K562 (cell line): ENCODE data around the gene AK5. TPM values are rescaled to one million over a fixed set of nuclear protein-coding genes. Genes with fewer than 3 reads are reported as not detected.
A peak's percentile ranks its signal among the peaks of the same experiment; 100 is the strongest.

Experiments
- ATAC-seq: fragments of 200-7000 bp; cut with Tn5 transposase; 3 replicates; pipeline ENCODE4 v1.9.1; 2020; ENCODE audit warnings: moderate library complexity
- BruUV-seq: library from RNA; stranded (reverse); fragments of 400-500 nt; replicated peaks from 2 replicates; lab custom pipeline; 2021; lab: Mats Ljungman, UMichigan
- CTCF ChIA-PET: fragments of 300-600 bp; formaldehyde crosslinking; extraction: SDS; loops from one replicate; lab custom pipeline; 2021; ENCODE audit warnings: low intra/inter-chr PET ratio; lab: Yijun Ruan, JAX
- POLR2A ChIA-PET: fragments of 300-600, 350-650 bp; sonication (Branson Sonifier 250); formaldehyde crosslinking; extraction: SDS; loops from one replicate; lab custom pipeline; 2021; ENCODE audit warnings: antibody characterized with exemption, inconsistent platforms; lab: Yijun Ruan, JAX
- DNase-seq, 4 experiments: peaks; one replicate each; pipeline versions ENCODE4 v3.0.0 to v3.0.0-alpha.2; 2011 to 2018; ENCODE audit warnings: low spot score in 3 of 4, mixed read lengths in 3 of 4; ENCODE audit errors: extremely low read depth in 1 of 4
- FAIRE-seq: peaks from 2 replicates; lab custom pipeline; 2011; peaks lifted over from hg19 to GRCh38; lab: Jason Lieb, UNC
- H2AFZ ChIP-seq: 2 replicates; pipeline ENCODE4 v1.6.0; 2011; ENCODE audit warnings: low read depth, low read length, control low read depth, inconsistent platforms
- H3K27ac ChIP-seq: fragments of 200-600 bp; 3 replicates; pipeline ENCODE4 v1.8.0; 2011; ENCODE audit warnings: low read depth, mild to moderate bottlenecking, control low read depth, inconsistent platforms, low read length, moderate library complexity, mixed read lengths; ENCODE audit errors: extremely low read depth
- H3K27me3 ChIP-seq, 2 experiments: fragments of 300-600 bp in 1 of 2; 2 replicates in 1 of 2; 3 replicates in 1 of 2; pipeline versions ENCODE4 v1.6.0 to v1.8.0; 2011; ENCODE audit warnings: inconsistent platforms in 2 of 2, low read length in 2 of 2, mild to moderate bottlenecking in 1 of 2, mixed read lengths in 1 of 2, moderate library complexity in 1 of 2; ENCODE audit not compliant: control insufficient read depth in 2 of 2, insufficient read depth in 2 of 2
- H3K36me3 ChIP-seq: fragments of 300-600 bp; 3 replicates; pipeline ENCODE4 v1.8.0; 2011; ENCODE audit warnings: mild to moderate bottlenecking, low read length, inconsistent platforms; ENCODE audit not compliant: control insufficient read depth, insufficient read depth
- H3K4me1 ChIP-seq, 2 experiments: fragments of 200-600 bp in 1 of 2; replicated peaks in 1 of 2; 2 replicates in 1 of 2; 3 replicates in 1 of 2; pipeline versions ENCODE4 v1.5.1 to v1.8.0; 2011; ENCODE audit warnings: inconsistent platforms in 2 of 2, low read length in 2 of 2, mild to moderate bottlenecking in 1 of 2, mixed read lengths in 1 of 2, moderate library complexity in 1 of 2; ENCODE audit not compliant: control insufficient read depth in 2 of 2, insufficient read depth in 2 of 2
- H3K4me2 ChIP-seq: 2 replicates; pipeline ENCODE4 v1.6.1; 2011; ENCODE audit warnings: low read length, control low read depth, inconsistent platforms, mixed read lengths; ENCODE audit not compliant: insufficient read depth
- H3K4me3 ChIP-seq: fragments of 200-600 bp; sonication (generic), shearing (Covaris generic); 2 replicates; pipeline ENCODE4 v1.5.1; 2016; ENCODE audit warnings: control low read depth, inconsistent platforms
- H3K79me2 ChIP-seq: fragments of 200-600 bp; 3 replicates; pipeline ENCODE4 v1.8.0; 2011; ENCODE audit warnings: low read length, inconsistent platforms; ENCODE audit not compliant: control insufficient read depth, insufficient read depth
- H3K9ac ChIP-seq, 2 experiments: 2 replicates each; pipeline versions ENCODE4 v1.6.0 to v1.6.1; 2011; ENCODE audit warnings: low read depth in 2 of 2, low read length in 2 of 2, control low read depth in 1 of 2, inconsistent platforms in 1 of 2, mild to moderate bottlenecking in 1 of 2, mixed read lengths in 1 of 2; ENCODE audit not compliant: insufficient read depth in 1 of 2
- H3K9me1 ChIP-seq: one replicate; pipeline ENCODE4 v1.6.0; 2011; ENCODE audit warnings: inconsistent platforms, mild to moderate bottlenecking, low read length, moderate library complexity; ENCODE audit not compliant: control insufficient read depth, insufficient read depth
- H3K9me3 ChIP-seq: replicated peaks from 2 replicates; pipeline ENCODE4 v1.5.1; 2011; ENCODE audit warnings: low read depth, low read length, inconsistent platforms; ENCODE audit not compliant: control insufficient read depth, insufficient read depth
- H4K20me1 ChIP-seq: replicated peaks from 2 replicates; pipeline ENCODE4 v1.6.1; 2011; ENCODE audit warnings: low read length, inconsistent platforms, mixed read lengths; ENCODE audit not compliant: control insufficient read depth, insufficient read depth
- ARNT ChIP-seq, 2 experiments: fragments of 450-650 bp; IDR thresholded peaks; 2 replicates each; pipeline ENCODE4 v1.6.1; 2016; ENCODE audit warnings: mild to moderate bottlenecking in 1 of 2
- BMI1 ChIP-seq: fragments of 150-350 bp; IDR thresholded peaks from 2 replicates; pipeline ENCODE4 v1.6.1; 2014; ENCODE audit warnings: low read length
- CBFA2T3 ChIP-seq: fragments of 450-650 bp; IDR thresholded peaks from 2 replicates; pipeline ENCODE4 v1.6.1; 2017
- CHD4 ChIP-seq: fragments of 200-600 bp; sonication (generic); IDR thresholded peaks from 3 replicates; pipeline ENCODE4 v1.6.1; 2012; ENCODE audit warnings: low read depth, mild to moderate bottlenecking, mixed read lengths, low read length, inconsistent platforms; ENCODE audit not compliant: insufficient read depth, insufficient replicate concordance, poor library complexity, severe bottlenecking
- ELK3 ChIP-seq: fragments of 450-650 bp; formaldehyde crosslinking; IDR thresholded peaks from 2 replicates; pipeline ENCODE4 v1.4.0; 2020; ENCODE audit warnings: mild to moderate bottlenecking
- ERF ChIP-seq: fragments of 450-650 bp; formaldehyde crosslinking; IDR thresholded peaks from 2 replicates; pipeline ENCODE4 v1.4.0; 2020; ENCODE audit warnings: mild to moderate bottlenecking, mixed read lengths
- EWSR1 ChIP-seq: fragments of 450-650 bp; IDR thresholded peaks from 2 replicates; pipeline ENCODE4 v1.6.1; 2018; ENCODE audit warnings: borderline replicate concordance, mild to moderate bottlenecking, low read depth, moderate library complexity; ENCODE audit not compliant: partially characterized antibody
- FOSL1 ChIP-seq: fragments of 200-800 bp; sonication (Bioruptor generic); conservative IDR thresholded peaks from 2 replicates; pipeline ENCODE4 v1.6.1; 2016; ENCODE audit warnings: missing genetic modification characterization, missing compliant biosample characterization
- FOXM1 ChIP-seq, 2 experiments: fragments of 450-650 bp in 1 of 2; sonication (generic) in 1 of 2; formaldehyde crosslinking in 1 of 2; IDR thresholded peaks; 2 replicates each; pipeline versions ENCODE4 v1.6.1 to v1.9.0; 2017 to 2022; ENCODE audit warnings: low read depth in 2 of 2, mild to moderate bottlenecking in 2 of 2, missing genetic modification reagents in 1 of 2, moderate library complexity in 1 of 2
- JUND ChIP-seq, 2 experiments: IDR thresholded peaks; 2 replicates in 1 of 2; 3 replicates in 1 of 2; pipeline ENCODE4 v1.6.1; 2011; ENCODE audit warnings: borderline replicate concordance in 2 of 2, low read depth in 2 of 2, low read length in 2 of 2, improper control_type of control experiment in 1 of 2, missing biosample characterization in 1 of 2, missing genetic modification characterization in 1 of 2, missing genetic modification reagents in 1 of 2
- LARP7 ChIP-seq: fragments of 450-650 bp; IDR thresholded peaks from 2 replicates; pipeline ENCODE4 v1.6.1; 2016
- NFIX ChIP-seq: fragments of 250-450 bp; sonication (Bioruptor Pico); IDR thresholded peaks from 2 replicates; pipeline ENCODE4 v1.4.0; 2020; ENCODE audit warnings: low read depth, mild to moderate bottlenecking, moderate library complexity
- NR2F6 ChIP-seq: fragments of 450-650 bp; formaldehyde crosslinking; IDR thresholded peaks from 2 replicates; pipeline ENCODE4 v1.4.0; 2020; ENCODE audit warnings: mild to moderate bottlenecking
- PHB ChIP-seq: fragments of 250-450 bp; sonication (Bioruptor Pico); IDR thresholded peaks from 2 replicates; pipeline ENCODE4 v1.5.0; 2021
- TAF15 ChIP-seq: fragments of 200-400 bp; formaldehyde crosslinking; IDR thresholded peaks from 2 replicates; pipeline ENCODE4 v1.6.1; 2017; ENCODE audit warnings: mild to moderate bottlenecking, low read depth, low read length, moderate library complexity
- ZBTB1 ChIP-seq: sonication (generic); formaldehyde crosslinking; IDR thresholded peaks from 2 replicates; pipeline ENCODE4 v1.8.1; 2023; ENCODE audit warnings: missing genetic modification reagents, low read depth, mild to moderate bottlenecking, borderline replicate concordance
- ZBTB17 ChIP-seq: fragments of 450-650 bp; formaldehyde crosslinking; IDR thresholded peaks from 2 replicates; pipeline ENCODE4 v1.4.0; 2020; ENCODE audit warnings: mild to moderate bottlenecking
- ZNF57 ChIP-seq: fragments of 450-650 bp; formaldehyde crosslinking; IDR thresholded peaks from 2 replicates; pipeline ENCODE4 v1.4.0; 2020; ENCODE audit warnings: mild to moderate bottlenecking, moderate library complexity
- ZNF699 ChIP-seq: fragments of 250-450 bp; sonication (Bioruptor Pico); IDR thresholded peaks from 2 replicates; pipeline ENCODE4 v1.8.0; 2021; ENCODE audit warnings: mild to moderate bottlenecking, moderate library complexity; ENCODE audit not compliant: insufficient replicate concordance
- WGBS: fragments of 100-300 bp; shearing (Covaris generic); methylation state at CpG from one replicate; pipeline ENCODE4 v1.1.6; 2016; ENCODE audit warnings: low coverage, mixed read lengths; ENCODE audit not compliant: insufficient coverage; ENCODE audit errors: missing lambda C conversion rate; 5-methylcytosine and 5-hydroxymethylcytosine counted together
- in situ Hi-C: fragments of 300-500 bp; cut with MboI; formaldehyde crosslinking; loops from 4 replicates; pipeline ENCODE4 v1.15.0; 2018; ENCODE audit warnings: inconsistent platforms, mixed read lengths
- intact Hi-C: fragments of 100-400 bp; cut with micrococcal nuclease; formaldehyde crosslinking; loops from 2 replicates; pipeline ENCODE4 v1.14.2; 2022
- polyA plus RNA-seq, 8 experiments: library from polyadenylated mRNA; depleted of rRNA in 4 of 8; stranded (reverse) in 5 of 8; unstranded in 3 of 8; fragments of >200 nt; fragmentation: Nextera tagmentation in 2 of 8; fragmentation: Illumina TruSeq in 1 of 8; extraction: Ambion mirVana in 2 of 8; extraction: Trizol in 1 of 8; gene quantifications; 2 replicates each; pipeline versions ENCODE4 v1.2.1 to v1.2.3, GENCODE V29; 2011 to 2014; ENCODE audit warnings: inconsistent platforms in 1 of 8, missing spikeins in 1 of 8
- total RNA-seq, 7 experiments: library from RNA; depleted of rRNA in 6 of 7; stranded (reverse); fragments of >200 nt in 6 of 7; fragmentation: Illumina TruSeq in 2 of 7; extraction: Trizol in 2 of 7; gene quantifications; 2 replicates each; pipeline versions ENCODE4 v1.2.1 to v1.2.3, GENCODE V29; 2011 to 2021; ENCODE audit warnings: low replicate concordance in 1 of 7
- TF ChIP-seq, protein P1 (sequence below): fragments of 450-650 bp; formaldehyde crosslinking; IDR thresholded peaks from 2 replicates; pipeline ENCODE4 v1.4.0; 2022; ENCODE audit warnings: mild to moderate bottlenecking, moderate library complexity
- TF ChIP-seq, protein P2 (sequence below), 2 experiments: fragments of 450-650 bp in 1 of 2; sonication (generic) in 1 of 2; formaldehyde crosslinking in 1 of 2; IDR thresholded peaks in 1 of 2; conservative IDR thresholded peaks in 1 of 2; 2 replicates each; pipeline versions ENCODE4 v1.6.1 to v1.8.1; 2016 to 2023; ENCODE audit warnings: mild to moderate bottlenecking in 2 of 2, moderate library complexity in 2 of 2, inconsistent platforms in 1 of 2, missing genetic modification reagents in 1 of 2

AK5 gene
- total and polyA plus RNA-seq, 9 of the 15 experiments (the other 6 are each of a cell fraction or from before 2014, with no cell fraction given): 0.06 TPM; not detected in 8

DNA sequence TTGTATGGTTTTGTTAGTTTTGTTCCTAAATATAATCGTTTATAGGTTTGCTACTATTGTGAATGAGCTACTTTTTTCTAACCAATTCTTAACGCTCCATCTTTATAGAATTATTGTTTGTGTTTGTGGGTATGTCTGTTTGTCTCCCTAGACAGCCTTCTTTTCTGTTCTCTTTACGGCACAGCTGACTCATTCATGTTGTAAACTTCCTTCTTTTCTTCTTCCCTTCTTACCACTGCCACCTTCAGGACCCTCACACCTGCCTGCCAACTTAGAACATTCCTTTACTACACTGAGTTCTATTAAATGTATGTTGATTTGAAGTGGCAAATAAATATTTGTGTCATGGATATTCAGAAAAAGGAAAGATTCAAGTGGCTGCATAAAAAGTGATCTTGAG lies 29.1 kb downstream of the AK5 start:
- H3K9me3 ChIP-seq: no peaks in the 10 kb centered on the region
- H4K20me1 ChIP-seq: no peaks in the 10 kb centered on the region
- no peaks in the 10 kb centered on the region for H3K27me3 ChIP-seq
- H2AFZ ChIP-seq: no peak overlapping the region
- intact Hi-C loops: loop anchor here (5.0 kb wide), 1 partner anchor 159 kb away; no protein-coding TSS in a partner anchor
- H3K27ac ChIP-seq: no peak overlapping the region
- H3K79me2 ChIP-seq: no peaks in the 10 kb centered on the region
- no peak overlapping the region for H3K4me2 ChIP-seq
- H3K4me3 ChIP-seq: no peak overlapping the region
- ChIA-PET POLR2A (interaction anchor here (0.6 kb wide), 1 partner anchor 214 kb away, joined by 3 read pairs; no protein-coding TSS in a partner anchor), CTCF (no interaction called here)
- in situ Hi-C loops: no loop called here
- no peak for ATAC-seq
- FAIRE-seq: no peak
- DNase-seq: no peak
- H3K36me3 ChIP-seq: no peaks in the 10 kb centered on the region
- H3K4me1 ChIP-seq: no peaks in the 10 kb centered on the region; a peak in 1 of 5 replicates
- no peaks in the 10 kb centered on the region for H3K9me1 ChIP-seq
- no TSS peak for BruUV-seq
- WGBS: 8% methylated on average over 3 of the region's 3 CpGs
- no peak overlapping the region for H3K9ac ChIP-seq
- TF ChIP-seq JUND (IDR thresholded peaks at IDR 0.05; ENCODE audit: borderline replicate concordance, low read depth, low read length) (0 out of 2 replicates have a peak, but pooled peaks have one; percentile 33), JUND (tag; IDR thresholded peaks at IDR 0.05; ENCODE audit: borderline replicate concordance, low read depth, low read length) (no peak; the same call in 2 of the 3 replicates), ZNF57 (CRISPR knock-in tag) (no peak), ZNF699 (CRISPR knock-in tag) (no peak), BMI1 (no peak), LARP7 (no peak), ARNT (IDR thresholded peaks at IDR 0.05) (no peak), CHD4 (no peak), ZBTB1 (no peak), PHB (CRISPR knock-in tag) (no peak), EWSR1 (no peak), ELK3 (CRISPR knock-in tag) (no peak), CBFA2T3 (no peak), TAF15 (no peak), NR2F6 (no peak), ERF (CRISPR knock-in tag) (no peak), NFIX (no peak), ZBTB17 (CRISPR knock-in tag) (no peak), FOSL1 (tag) (0 out of 2 replicates have a peak, but pooled peaks have one; percentile 22), FOXM1 (IDR thresholded peaks at IDR 0.05; ENCODE audit: low read depth) (no peak), FOXM1 (CRISPR knock-in tag; IDR thresholded peaks at IDR 0.05; ENCODE audit: low read depth) (no peak)
- TF ChIP-seq, protein P1, sequence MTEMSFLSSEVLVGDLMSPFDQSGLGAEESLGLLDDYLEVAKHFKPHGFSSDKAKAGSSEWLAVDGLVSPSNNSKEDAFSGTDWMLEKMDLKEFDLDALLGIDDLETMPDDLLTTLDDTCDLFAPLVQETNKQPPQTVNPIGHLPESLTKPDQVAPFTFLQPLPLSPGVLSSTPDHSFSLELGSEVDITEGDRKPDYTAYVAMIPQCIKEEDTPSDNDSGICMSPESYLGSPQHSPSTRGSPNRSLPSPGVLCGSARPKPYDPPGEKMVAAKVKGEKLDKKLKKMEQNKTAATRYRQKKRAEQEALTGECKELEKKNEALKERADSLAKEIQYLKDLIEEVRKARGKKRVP (CRISPR knock-in tag): no peak
- TF ChIP-seq, protein P2, sequence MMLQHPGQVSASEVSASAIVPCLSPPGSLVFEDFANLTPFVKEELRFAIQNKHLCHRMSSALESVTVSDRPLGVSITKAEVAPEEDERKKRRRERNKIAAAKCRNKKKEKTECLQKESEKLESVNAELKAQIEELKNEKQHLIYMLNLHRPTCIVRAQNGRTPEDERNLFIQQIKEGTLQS (IDR thresholded peaks at IDR 0.05): peak; percentile 21; the same call in 1 of the 2 replicates
- TF ChIP-seq, protein P2 (CRISPR knock-in tag; conservative IDR thresholded peaks at IDR 0.05): no peak
